ENCODE results near the gene TRIM25. TPM values are rescaled to one million over a fixed set of nuclear protein-coding genes. Genes with fewer than 3 reads are reported as not detected.

TRIM25 gene
- polyA plus RNA-seq, 1 of the 3 experiments (the other 2 are of a cell fraction): 17.1 TPM

GRCh38 chr17:56838687-56839086 is 75.2 kb downstream of the TRIM25 start:
- Histone ChIP-seq H3K27ac (ENCODE audit: low read depth in 2 of 2, low read length in 1 of 2) (no peak overlapping the region; a peak in 1 of 4 replicates), H3K9me2 (no peaks in the 10 kb centered on the region), H3K9me3 (no peaks in the 10 kb centered on the region), H3K36me3 (replicated peaks in 1 of 2; ENCODE audit: control insufficient read depth in 1 of 2, insufficient read depth in 2 of 2, low read length in 1 of 2) (peaks cover 4 to 21% of the 10 kb centered on the region in 2 experiments), H3F3A (replicated peaks; ENCODE audit: insufficient read depth) (peaks cover 3% of the 10 kb centered on the region), H3K4me3 (ENCODE audit: low read depth in 2 of 2, low read length in 1 of 2) (no peak overlapping the region), H3K4me2 (no peak overlapping the region), H2AFZ (ENCODE audit: low read depth) (no peak overlapping the region), H3K79me2 (ENCODE audit: insufficient read depth) (peaks cover 14% of the 10 kb centered on the region; the same call in 1 of the 2 replicates), H4K20me1 (ENCODE audit: insufficient read depth) (no peaks in the 10 kb centered on the region), H3K27me3 (ENCODE audit: insufficient read depth) (no peaks in the 10 kb centered on the region), H3K4me1 (ENCODE audit: control insufficient read depth in 1 of 2, insufficient read depth in 2 of 2, low read depth in 1 of 2, low read length in 1 of 2) (peaks cover 3 to 21% of the 10 kb centered on the region in 2 experiments; a peak in 3 of 4 replicates), H3K9ac (no peak overlapping the region)
- ChIA-PET CTCF (interaction anchor here (0.8 to 5.5 kb wide), 3 partner anchors 19 to 102 kb away, joined by 3 to 32 read pairs (median 4); no protein-coding TSS in a partner anchor), POLR2A (no interaction called here)
- 95% methylated on average over 3 of the region's 3 CpGs for WGBS (ENCODE audit: low lambda C conversion rate)
- no peak for DNase-seq
- TF ChIP-seq FOXJ3 (CRISPR knock-in tag; IDR thresholded peaks at IDR 0.05) (no peak), POLR2AphosphoS5 (IDR thresholded peaks at IDR 0.05; ENCODE audit: low read depth, low read length) (no peak), RCOR1 (IDR thresholded peaks at IDR 0.05; ENCODE audit: low read length) (no peak)

Small RNA genes within 50 kb of the gene (small RNA-seq; reads per million reads assigned to genes)
- gene AC015912.2 (0 reads per million in 7 experiments), gene RNU6-1158P (0 reads per million in 7 experiments)

Other genes starting within 250 kb of the TRIM25 start
- gene C17orf67, start 80.1 kb downstream of the TRIM25 start, polyA plus RNA-seq (2012; rRNA removed): 1.6 and 1.7 TPM in 2 replicates
- 2.4 and 2.8 TPM in 2 replicates for gene DGKE, start 79.9 kb downstream of the TRIM25 start, polyA plus RNA-seq (2012; rRNA removed)
- 3.9 and 5.7 TPM in 2 replicates for gene COIL, start 47.0 kb upstream of the TRIM25 start, polyA plus RNA-seq (2012; rRNA removed)
- gene SCPEP1, start 64.1 kb upstream of the TRIM25 start, polyA plus RNA-seq (2012; rRNA removed): 99.6 and 124 TPM in 2 replicates
- gene AKAP1, start 171.2 kb upstream of the TRIM25 start, polyA plus RNA-seq (2012; rRNA removed): 23.7 and 36.3 TPM in 2 replicates